Measurements from ENCODE around the gene XKR8.
"Not testable (repeated sequence)": the region's sequence is repeated elsewhere in the genome, so short reads cannot be mapped to it uniquely, and the experiment has no call there.

The XKR8 gene

DNA sequence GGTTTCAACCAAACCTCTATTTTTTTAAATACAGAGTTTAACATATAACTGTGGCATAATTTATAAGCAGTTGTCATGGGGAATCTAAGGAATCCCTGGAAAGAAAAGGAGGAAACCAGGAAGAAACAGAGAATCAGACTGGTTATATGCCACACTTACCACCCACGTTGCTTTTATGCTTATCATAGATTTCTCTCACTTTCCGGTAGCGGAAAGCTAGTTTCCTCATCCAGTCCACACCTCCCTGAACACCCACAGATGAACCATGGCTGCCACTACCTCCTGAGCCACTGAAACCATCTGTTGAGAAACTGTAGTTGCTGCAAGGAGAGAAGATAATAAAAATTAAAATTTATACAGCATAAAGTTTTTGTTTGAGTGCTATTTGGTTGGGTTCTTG is 33.5 kb downstream of the XKR8 start:
- DNase-seq, result no peak

DNA sequence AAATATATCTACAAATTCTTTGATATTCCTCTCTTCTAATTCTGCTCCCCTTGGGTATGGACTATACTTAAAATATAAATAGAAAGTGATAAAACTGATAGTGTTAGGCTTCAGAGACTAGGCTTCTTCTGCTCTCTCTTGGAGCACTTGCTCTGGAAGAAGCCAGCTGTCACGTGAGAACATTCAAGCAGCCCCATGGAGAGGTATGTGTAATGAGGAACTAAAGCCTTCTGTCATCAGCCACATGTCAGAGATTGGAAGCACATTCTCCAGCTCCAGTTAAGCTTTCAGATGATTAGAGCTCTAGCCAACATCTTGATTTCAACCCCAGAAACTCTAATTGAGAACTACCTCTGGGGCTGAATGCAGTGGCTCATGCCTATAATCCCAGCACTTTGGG is 34.3 kb downstream of the XKR8 start:
- no peak for DNase-seq

DNA sequence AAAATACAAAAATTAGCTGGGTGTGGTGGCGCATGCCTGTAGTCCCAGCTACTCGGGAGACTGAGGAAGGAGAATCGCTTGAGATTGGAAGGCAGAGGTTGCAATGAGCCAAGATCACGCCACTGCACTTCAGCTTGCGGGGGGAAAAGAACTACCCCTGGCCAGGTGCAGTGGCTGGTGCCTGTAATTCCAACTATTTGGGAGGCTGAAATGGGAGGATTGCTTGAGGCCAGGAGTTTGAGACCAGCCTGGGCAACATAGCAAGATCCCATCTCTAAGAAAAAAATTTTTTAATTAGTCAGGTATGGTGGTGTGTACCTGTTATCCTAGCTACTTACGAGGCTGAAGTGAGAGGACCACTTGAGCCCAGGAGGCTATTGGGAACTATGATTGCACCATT is 34.8 kb downstream of the XKR8 start:
- DNase-seq, result not testable (repeated sequence)

DNA sequence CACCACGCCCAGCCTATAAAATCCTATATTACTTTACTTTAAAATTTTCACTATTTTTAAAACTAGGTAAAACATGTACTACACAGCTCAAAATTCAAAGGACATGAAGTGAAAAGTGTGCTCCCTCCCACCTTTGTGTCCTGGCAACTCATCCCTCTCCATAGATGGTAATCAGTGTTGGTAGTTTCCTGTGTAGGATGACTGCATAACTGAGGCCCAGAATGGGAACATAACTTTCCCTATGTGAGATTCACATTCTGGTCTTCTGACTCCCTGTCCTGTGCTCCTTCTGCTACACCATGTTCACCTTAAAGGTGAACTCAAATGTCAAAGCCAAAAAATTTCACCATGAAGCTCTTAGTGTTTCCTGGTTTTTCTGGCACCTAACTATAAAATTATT is 39.3 kb downstream of the XKR8 start:
- DNase-seq, result no peak

DNA sequence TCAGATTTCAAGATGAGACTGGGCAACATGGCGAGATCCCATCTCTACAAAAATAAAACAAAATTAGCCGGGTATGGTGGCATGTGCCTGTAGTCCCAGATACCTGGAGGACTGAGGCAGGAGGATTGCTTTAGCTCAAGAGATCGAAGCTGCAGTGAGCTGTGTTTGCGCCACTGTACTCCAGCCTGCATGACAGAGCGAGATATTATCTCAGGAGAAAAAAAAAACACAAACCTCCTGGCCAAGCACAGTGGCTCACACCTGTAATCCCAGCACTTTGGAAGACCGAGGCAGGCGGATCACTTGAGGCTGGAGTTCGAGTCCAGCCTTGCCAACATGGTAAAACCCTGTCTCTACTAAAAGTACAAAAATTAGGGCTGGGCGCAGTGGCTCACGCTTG is 42.8 kb downstream of the XKR8 start:
- no peak for DNase-seq

DNA sequence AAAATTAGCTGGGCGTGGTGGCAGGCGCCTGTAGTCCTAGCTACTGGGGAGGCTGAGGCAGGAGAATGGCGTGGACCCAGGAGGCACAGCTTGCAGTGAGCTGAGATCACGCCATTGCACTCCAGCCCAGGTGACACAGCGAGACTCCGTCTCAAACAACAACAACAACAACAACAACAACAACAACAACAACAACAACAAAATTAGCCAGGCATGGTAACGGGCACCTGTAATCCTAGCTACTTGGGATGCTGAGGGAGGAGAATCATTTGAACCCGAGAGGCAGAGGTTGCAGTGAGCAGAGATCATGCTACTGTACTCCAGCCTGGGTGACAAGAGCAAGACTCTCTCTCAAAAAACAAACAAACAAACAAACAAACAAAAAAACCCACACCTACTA is 43.3 kb downstream of the XKR8 start:
- DNase-seq, result not testable (repeated sequence)

DNA sequence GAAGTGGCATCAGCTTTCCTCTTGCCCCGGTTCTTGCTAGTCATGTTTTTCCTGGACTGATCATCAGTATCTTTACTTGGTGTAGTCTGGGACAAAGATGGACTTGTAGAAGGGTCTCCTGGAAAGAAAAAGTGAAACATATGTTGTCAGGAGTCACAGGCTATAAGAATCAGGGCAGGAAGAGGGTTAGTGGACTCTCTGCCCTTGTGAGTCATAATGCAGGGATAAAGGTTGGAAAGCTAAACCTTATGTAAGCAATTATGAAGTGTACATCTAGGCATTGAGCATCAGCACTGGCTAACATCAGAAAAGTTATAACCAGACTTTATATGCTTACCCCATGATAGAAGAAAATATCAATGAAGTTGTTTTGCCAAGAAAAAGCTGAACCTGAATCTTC is 51.2 kb downstream of the XKR8 start:
- DNase-seq, result no peak

Measured in activated CD4-positive, CD25-positive, alpha-beta regulatory T cell treated with anti-CD3 and anti-CD28 coated beads, Interleukin-2, amount 50 U/mL, for 72 hours (primary cell).